Activated B cell treated with CpG ODN at 0.5 μM for 24 hours (primary cell): Measurements from ENCODE around the gene HDAC9. TPM values are rescaled to one million over a fixed set of nuclear protein-coding genes. Genes with fewer than 3 reads are reported as not detected.

ENCODE experiments used
- ATAC-seq: fragments of 200-7000 bp; cut with Tn5 transposase; one replicate; pipeline ENCODE4 v1.10.0; 2021; ENCODE audit warnings: low read depth, mild to moderate bottlenecking, moderate library complexity
- CTCF ChIA-PET: fragments of 350-600 bp; sonication (Branson Sonifier 250); formaldehyde crosslinking; loops from one replicate; lab custom pipeline; 2021; ENCODE audit warnings: antibody characterized with exemption; lab: Charles Lee
- POLR2A ChIA-PET: fragments of 350-600 bp; sonication (Branson Sonifier 250); formaldehyde crosslinking; loops from one replicate; lab custom pipeline; 2021; ENCODE audit warnings: antibody characterized with exemption; lab: Charles Lee
- DNase-seq: peaks from one replicate; pipeline ENCODE4 v3.0.0; 2022
- H3K27ac Mint-ChIP-seq: one replicate; pipeline ENCODE4 v1.8.0; 2020; ENCODE audit warnings: mixed read lengths
- H3K27me3 Mint-ChIP-seq: one replicate; pipeline ENCODE4 v1.8.0; 2021; ENCODE audit warnings: mixed read lengths
- H3K36me3 Mint-ChIP-seq: one replicate; pipeline ENCODE4 v1.8.0; 2021; ENCODE audit warnings: low read depth, mixed read lengths
- H3K4me1 Mint-ChIP-seq: one replicate; pipeline ENCODE4 v1.8.0; 2021; ENCODE audit warnings: mixed read lengths
- H3K4me3 Mint-ChIP-seq: one replicate; pipeline ENCODE4 v1.8.0; 2020; ENCODE audit warnings: mild to moderate bottlenecking, mixed read lengths
- H3K9me3 Mint-ChIP-seq: one replicate; pipeline ENCODE4 v1.8.0; 2020; ENCODE audit warnings: mixed read lengths
- CTCF ChIP-seq: fragments of 200-600 bp; IDR thresholded peaks from one replicate; pipeline ENCODE4 v1.8.0; 2022; ENCODE audit warnings: antibody characterized with exemption, mild to moderate bottlenecking
- intact Hi-C: fragments of 100-400 bp; cut with micrococcal nuclease; formaldehyde crosslinking; loops from one replicate; pipeline ENCODE4 v1.15.1; 2024
- total RNA-seq: library from RNA; stranded (reverse); gene quantifications from 2 replicates; pipeline ENCODE4 v1.2.3, GENCODE V29; 2022

Gene HDAC9
- total RNA-seq, 1 donor from 2014 or later: 149 TPM

DNA sequence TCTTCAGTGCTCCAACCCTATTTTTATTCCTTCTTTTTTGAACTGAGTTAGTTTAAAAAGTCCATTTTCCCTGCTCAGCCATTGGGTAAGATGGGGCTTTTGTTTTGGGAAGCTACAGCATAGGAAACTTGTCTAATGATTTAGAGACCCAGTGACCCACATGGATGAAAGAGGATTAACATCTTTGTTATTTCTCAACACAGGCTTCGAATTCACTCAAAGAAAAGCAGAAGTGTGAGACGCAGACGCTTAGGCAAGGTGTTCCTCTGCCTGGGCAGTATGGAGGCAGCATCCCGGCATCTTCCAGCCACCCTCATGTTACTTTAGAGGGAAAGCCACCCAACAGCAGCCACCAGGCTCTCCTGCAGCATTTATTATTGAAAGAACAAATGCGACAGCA is 152.0 kb downstream of the HDAC9 start:
- TF ChIP-seq CTCF: no peak
- Mint-ChIP-seq H3K4me3 (no peak overlapping the region), H3K27me3 (no peaks in the 10 kb centered on the region), H3K36me3 (peaks cover 79% of the 10 kb centered on the region), H3K9me3 (no peaks in the 10 kb centered on the region), H3K4me1 (no peaks in the 10 kb centered on the region), H3K27ac (no peak overlapping the region)
- ChIA-PET POLR2A (no interaction called here), CTCF (interaction anchor here (1.2 kb wide), 1 partner anchor 18 kb away, joined by 4 read pairs; no protein-coding TSS in a partner anchor)
- DNase-seq: no peak
- intact Hi-C loops: no loop called here
- ATAC-seq: no peak

DNA sequence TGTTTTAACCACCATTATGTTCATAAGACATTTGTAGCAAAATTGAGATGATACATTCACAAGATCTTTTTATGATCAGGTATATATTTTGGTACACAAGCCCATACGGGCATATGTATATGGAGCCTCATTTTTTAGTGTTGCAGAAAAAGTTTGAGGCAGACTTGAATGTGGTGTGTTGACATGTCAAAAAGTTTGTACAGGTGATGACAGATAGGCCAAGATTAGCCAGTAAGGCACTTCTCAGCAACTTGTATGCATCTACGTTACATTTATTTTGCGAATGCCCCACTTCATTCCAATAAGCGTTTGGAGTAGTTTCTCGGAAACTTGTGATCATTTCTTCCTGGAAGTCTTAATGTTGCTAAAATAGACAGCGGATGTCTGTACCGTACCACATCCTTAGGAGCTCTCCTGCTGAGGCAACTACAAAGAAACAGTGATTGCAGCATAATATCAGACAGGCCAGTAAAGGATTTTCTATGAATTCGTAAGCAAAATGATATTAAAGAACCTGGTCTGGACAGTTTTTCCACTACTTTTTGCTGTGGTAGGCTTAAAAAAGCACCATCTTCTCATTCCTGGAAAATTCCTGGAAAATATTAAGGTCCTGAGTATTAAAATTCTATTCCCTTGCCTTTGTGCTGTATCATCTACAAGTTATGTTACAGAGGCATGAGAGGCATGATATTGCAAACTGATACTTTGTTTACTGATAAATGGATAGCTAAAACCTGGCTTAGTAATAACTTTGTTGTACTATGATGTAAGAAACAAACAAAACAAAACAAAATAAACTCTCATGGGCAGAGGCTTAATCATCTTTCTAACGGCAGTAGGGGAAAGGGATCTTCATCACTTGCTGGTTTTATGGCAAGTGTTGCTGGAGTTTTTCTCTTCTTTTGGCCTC is 153.6 kb downstream of the HDAC9 start:
- ChIA-PET POLR2A (no interaction called here), CTCF (no interaction called here)
- no peak overlapping the region for H3K4me3 Mint-ChIP-seq
- intact Hi-C loops: no loop called here
- H3K9me3 Mint-ChIP-seq: no peaks in the 10 kb centered on the region
- peaks cover 75% of the 10 kb centered on the region for H3K36me3 Mint-ChIP-seq
- H3K4me1 Mint-ChIP-seq: no peaks in the 10 kb centered on the region
- H3K27me3 Mint-ChIP-seq: no peaks in the 10 kb centered on the region
- no peak for ATAC-seq
- no peak overlapping the region for H3K27ac Mint-ChIP-seq
- no peak for DNase-seq
- TF ChIP-seq CTCF: no peak

- Mint-ChIP-seq H3K4me3 (no peak overlapping the region), H3K36me3 (peaks cover 79% of the 10 kb centered on the region), H3K27me3 (no peaks in the 10 kb centered on the region), H3K9me3 (no peaks in the 10 kb centered on the region), H3K27ac (peak overlapping the region; percentile 19), H3K4me1 (peaks cover 3% of the 10 kb centered on the region)
- POLR2A ChIA-PET: no interaction called here
- CTCF ChIA-PET: interaction anchor here (1.2 kb wide), 2 partner anchors 10 to 12 kb away, joined by 4 read pairs; no protein-coding TSS in a partner anchor
- no peak for DNase-seq
- ATAC-seq: no peak
- TF ChIP-seq CTCF: no peak
- intact Hi-C loops: no loop called here
Observed at GRCh38 chr7:18653381-18654155, 158.0 kb downstream of the HDAC9 start.

DNA sequence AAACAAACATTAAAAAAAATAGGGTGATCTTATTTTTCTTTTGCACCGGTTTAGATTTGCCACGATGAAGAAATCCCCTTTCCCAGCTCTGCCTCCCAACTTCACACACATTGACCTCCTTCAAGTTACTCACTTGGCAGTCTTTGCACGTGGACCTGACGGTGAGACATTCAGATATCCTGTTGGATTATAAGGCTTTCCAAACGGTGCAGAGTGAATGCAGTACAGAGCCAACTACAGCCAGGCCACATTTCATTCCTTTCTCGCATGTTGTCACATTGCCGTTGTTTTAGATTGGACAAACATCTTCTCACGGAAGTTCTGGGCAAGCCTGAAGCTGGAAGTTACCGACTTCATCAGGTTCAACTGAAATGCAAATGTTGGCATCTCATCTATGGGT is 159.2 kb downstream of the HDAC9 start:
- intact Hi-C loops: no loop called here
- DNase-seq (no peak), ATAC-seq (no peak)
- Mint-ChIP-seq H3K27ac (no peak overlapping the region), H3K27me3 (no peaks in the 10 kb centered on the region), H3K36me3 (peaks cover 74% of the 10 kb centered on the region), H3K4me1 (peaks cover 3% of the 10 kb centered on the region), H3K4me3 (no peak overlapping the region), H3K9me3 (no peaks in the 10 kb centered on the region)
- CTCF ChIA-PET: interaction anchor here (0.6 to 2.3 kb wide), 4 partner anchors 9 to 11 kb away, joined by 3 to 13 read pairs (median 4); no protein-coding TSS in a partner anchor
- TF ChIP-seq CTCF: no peak
- POLR2A ChIA-PET: no interaction called here

DNA sequence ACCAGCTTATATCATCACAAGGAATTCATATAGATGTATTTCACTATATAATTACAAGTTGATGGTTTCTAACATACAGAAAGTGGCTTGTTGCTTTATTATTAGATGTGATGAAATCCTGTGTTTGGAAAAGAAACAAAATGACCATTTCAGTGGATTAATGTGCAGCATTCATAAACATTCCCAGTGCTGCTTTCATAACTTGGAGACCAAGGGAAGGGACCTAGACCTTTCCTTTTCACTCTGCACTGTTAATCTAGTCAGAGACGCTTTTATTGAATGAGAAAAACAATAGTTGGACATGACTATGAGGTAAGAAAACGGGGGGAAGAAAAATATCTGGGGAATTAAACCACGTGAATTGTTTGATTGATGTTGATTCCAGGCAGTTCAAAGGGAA is 160.0 kb downstream of the HDAC9 start:
- DNase-seq (no peak), ATAC-seq (no peak)
- no peaks in the 10 kb centered on the region for H3K9me3 Mint-ChIP-seq
- TF ChIP-seq CTCF: no peak
- H3K27ac Mint-ChIP-seq: no peak overlapping the region
- peaks cover 77% of the 10 kb centered on the region for H3K36me3 Mint-ChIP-seq
- intact Hi-C loops: no loop called here
- POLR2A ChIA-PET: no interaction called here
- peaks cover 3% of the 10 kb centered on the region for H3K4me1 Mint-ChIP-seq
- no peaks in the 10 kb centered on the region for H3K27me3 Mint-ChIP-seq
- H3K4me3 Mint-ChIP-seq: no peak overlapping the region
- CTCF ChIA-PET: interaction anchor here (2.3 kb wide), 1 partner anchor 11 kb away, joined by 13 read pairs; no protein-coding TSS in a partner anchor
